Measurements from ENCODE around the gene GRHL3. TPM values are rescaled to one million over a fixed set of nuclear protein-coding genes. Genes with fewer than 3 reads are reported as not detected.

The GRHL3 gene
- total and polyA plus RNA-seq, 2 experiments from 2014 or later, result 2.7 to 6.9 TPM

- no peak overlapping the region for H3K27ac ChIP-seq
- no peaks in the 10 kb centered on the region for H3K9me3 ChIP-seq (ENCODE audit: low read depth)
- no peaks in the 10 kb centered on the region for H3K4me1 ChIP-seq (ENCODE audit: insufficient read depth)
- H3K4me3 ChIP-seq, result no peak overlapping the region
- H3K79me2 ChIP-seq, result no peaks in the 10 kb centered on the region
- no peak overlapping the region for H2AFZ ChIP-seq
- no peaks in the 10 kb centered on the region for H4K20me1 ChIP-seq (ENCODE audit: insufficient read depth, poor library complexity, severe bottlenecking)
- no peaks in the 10 kb centered on the region for H3K36me3 ChIP-seq (replicated peaks; ENCODE audit: insufficient read depth, low read depth)
- no peak for TF ChIP-seq EZH2phosphoT487 (IDR thresholded peaks at IDR 0.05; ENCODE audit: low read depth, severe bottlenecking, unreplicated experiment)
- TF ChIP-seq EZH2 (IDR thresholded peaks at IDR 0.05; ENCODE audit: borderline replicate concordance), result no peak
- TF ChIP-seq, protein P1, sequence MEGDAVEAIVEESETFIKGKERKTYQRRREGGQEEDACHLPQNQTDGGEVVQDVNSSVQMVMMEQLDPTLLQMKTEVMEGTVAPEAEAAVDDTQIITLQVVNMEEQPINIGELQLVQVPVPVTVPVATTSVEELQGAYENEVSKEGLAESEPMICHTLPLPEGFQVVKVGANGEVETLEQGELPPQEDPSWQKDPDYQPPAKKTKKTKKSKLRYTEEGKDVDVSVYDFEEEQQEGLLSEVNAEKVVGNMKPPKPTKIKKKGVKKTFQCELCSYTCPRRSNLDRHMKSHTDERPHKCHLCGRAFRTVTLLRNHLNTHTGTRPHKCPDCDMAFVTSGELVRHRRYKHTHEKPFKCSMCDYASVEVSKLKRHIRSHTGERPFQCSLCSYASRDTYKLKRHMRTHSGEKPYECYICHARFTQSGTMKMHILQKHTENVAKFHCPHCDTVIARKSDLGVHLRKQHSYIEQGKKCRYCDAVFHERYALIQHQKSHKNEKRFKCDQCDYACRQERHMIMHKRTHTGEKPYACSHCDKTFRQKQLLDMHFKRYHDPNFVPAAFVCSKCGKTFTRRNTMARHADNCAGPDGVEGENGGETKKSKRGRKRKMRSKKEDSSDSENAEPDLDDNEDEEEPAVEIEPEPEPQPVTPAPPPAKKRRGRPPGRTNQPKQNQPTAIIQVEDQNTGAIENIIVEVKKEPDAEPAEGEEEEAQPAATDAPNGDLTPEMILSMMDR (IDR thresholded peaks at IDR 0.05; ENCODE audit: poor library complexity), result no peak
- no peaks in the 10 kb centered on the region for H3K27me3 ChIP-seq
- 89% methylated on average over 2 of the region's 2 CpGs for WGBS (ENCODE audit: low lambda C conversion rate, missing lambda C conversion rate)
- no peak for DNase-seq (ENCODE audit: low spot score)
- H3K9me2 ChIP-seq (replicated peaks; ENCODE audit: insufficient read depth), result no peaks in the 10 kb centered on the region
- H3K4me2 ChIP-seq, result no peak overlapping the region
These were observed 10.8 kb downstream of the GRHL3 start for GRCh38 chr1:24329797-24330543.

DNA sequence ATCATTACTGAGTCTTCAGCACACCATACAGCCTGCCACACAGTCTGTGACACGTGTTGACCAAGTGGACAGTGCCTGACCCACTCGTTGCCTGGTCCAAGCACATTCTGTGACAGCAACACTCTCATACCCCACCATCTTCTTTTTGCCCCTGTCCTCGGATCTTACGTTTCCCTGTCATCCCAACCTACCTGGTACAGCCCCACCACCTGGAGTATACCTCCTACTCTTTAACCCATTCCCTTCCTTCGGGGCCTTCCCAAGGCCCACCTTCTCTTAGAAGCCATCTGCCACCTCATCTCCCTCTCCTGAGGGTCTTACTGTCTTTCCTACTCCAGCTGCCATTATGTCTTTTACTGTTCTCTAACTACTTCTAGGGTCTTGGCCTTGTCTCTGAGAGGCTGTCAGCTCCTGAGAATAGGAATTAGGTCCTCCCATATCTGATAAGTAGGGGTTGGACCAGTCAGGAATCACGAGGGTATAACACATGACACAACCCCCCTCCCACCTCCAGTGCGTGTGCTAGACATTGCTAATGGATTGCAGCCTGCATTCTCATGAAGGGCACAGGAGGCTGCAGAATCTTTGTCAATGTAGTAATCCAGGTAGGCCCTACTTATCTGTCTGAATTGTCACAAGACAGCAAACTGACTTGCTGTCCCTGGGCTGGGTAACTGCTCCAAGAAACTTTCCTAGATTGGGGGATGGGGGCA, 13.0 kb downstream of the GRHL3 start:
- DNase-seq (ENCODE audit: low spot score), result no peak
- WGBS (ENCODE audit: low lambda C conversion rate, missing lambda C conversion rate), result 82% methylated on average over 7 of the region's 7 CpGs
- H2AFZ ChIP-seq, result no peak overlapping the region
- no peaks in the 10 kb centered on the region for H3K36me3 ChIP-seq (replicated peaks; ENCODE audit: insufficient read depth, low read depth)
- H3K4me3 ChIP-seq, result no peak overlapping the region
- H3K27me3 ChIP-seq, result no peaks in the 10 kb centered on the region
- no peaks in the 10 kb centered on the region for H4K20me1 ChIP-seq (ENCODE audit: insufficient read depth, poor library complexity, severe bottlenecking)
- H3K4me2 ChIP-seq, result no peak overlapping the region
- H3K4me1 ChIP-seq (ENCODE audit: insufficient read depth), result no peaks in the 10 kb centered on the region
- no peaks in the 10 kb centered on the region for H3K9me3 ChIP-seq (ENCODE audit: low read depth)
- H3K9me2 ChIP-seq (replicated peaks; ENCODE audit: insufficient read depth), result no peaks in the 10 kb centered on the region
- TF ChIP-seq EZH2 (IDR thresholded peaks at IDR 0.05; ENCODE audit: borderline replicate concordance), result no peak
- no peak for TF ChIP-seq EZH2phosphoT487 (IDR thresholded peaks at IDR 0.05; ENCODE audit: low read depth, severe bottlenecking, unreplicated experiment)
- TF ChIP-seq, protein P1 (IDR thresholded peaks at IDR 0.05; ENCODE audit: poor library complexity), result no peak
- no peaks in the 10 kb centered on the region for H3K79me2 ChIP-seq
- no peak overlapping the region for H3K27ac ChIP-seq

DNA sequence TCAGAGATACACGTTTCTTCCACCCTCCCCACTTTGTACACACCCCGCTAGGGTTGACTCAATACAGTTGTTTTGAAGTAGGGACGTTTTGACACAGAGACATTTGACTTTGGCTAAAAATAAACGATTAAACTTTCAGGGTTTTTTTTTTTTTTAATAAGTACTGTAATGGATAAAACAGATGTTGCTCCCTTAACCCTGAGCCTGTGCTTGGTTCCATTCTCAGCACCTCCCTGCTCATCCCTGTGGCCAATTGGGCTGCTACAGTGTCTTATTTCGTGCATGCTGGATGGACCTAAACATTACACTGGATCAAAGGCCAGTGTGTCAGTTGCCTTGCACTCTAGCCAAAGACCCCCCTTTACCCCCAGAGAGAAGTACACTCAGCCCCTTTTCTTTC, 16.9 kb downstream of the GRHL3 start:
- Histone ChIP-seq H3K9me2 (replicated peaks; ENCODE audit: insufficient read depth) (no peaks in the 10 kb centered on the region), H4K20me1 (ENCODE audit: insufficient read depth, poor library complexity, severe bottlenecking) (no peaks in the 10 kb centered on the region), H3K79me2 (no peaks in the 10 kb centered on the region), H3K27ac (no peak overlapping the region), H3K27me3 (no peaks in the 10 kb centered on the region), H3K4me3 (no peak overlapping the region), H2AFZ (no peak overlapping the region), H3K9me3 (ENCODE audit: low read depth) (no peaks in the 10 kb centered on the region), H3K36me3 (replicated peaks; ENCODE audit: insufficient read depth, low read depth) (no peaks in the 10 kb centered on the region), H3K4me2 (no peak overlapping the region), H3K4me1 (ENCODE audit: insufficient read depth) (no peaks in the 10 kb centered on the region)
- WGBS (ENCODE audit: low lambda C conversion rate, missing lambda C conversion rate), result 84% methylated on average over 5 of the region's 5 CpGs
- TF ChIP-seq EZH2 (IDR thresholded peaks at IDR 0.05; ENCODE audit: borderline replicate concordance) (no peak), EZH2phosphoT487 (IDR thresholded peaks at IDR 0.05; ENCODE audit: low read depth, severe bottlenecking, unreplicated experiment) (no peak)
- TF ChIP-seq, protein P1 (IDR thresholded peaks at IDR 0.05; ENCODE audit: poor library complexity), result no peak
- no peak for DNase-seq (ENCODE audit: low spot score)

Data from hepatocyte (in vitro differentiated cells).